AG08396 (cell line): ENCODE measurements around the gene PKD2L2.
"Not testable (repeated sequence)": the region's sequence is repeated elsewhere in the genome, so short reads cannot be mapped to it uniquely, and the experiment has no call there.

Experiments used
- DNase-seq: peaks from one replicate; pipeline ENCODE4 v3.0.0; 2012; ENCODE audit warnings: low spot score, mixed read lengths

The PKD2L2 gene

DNA sequence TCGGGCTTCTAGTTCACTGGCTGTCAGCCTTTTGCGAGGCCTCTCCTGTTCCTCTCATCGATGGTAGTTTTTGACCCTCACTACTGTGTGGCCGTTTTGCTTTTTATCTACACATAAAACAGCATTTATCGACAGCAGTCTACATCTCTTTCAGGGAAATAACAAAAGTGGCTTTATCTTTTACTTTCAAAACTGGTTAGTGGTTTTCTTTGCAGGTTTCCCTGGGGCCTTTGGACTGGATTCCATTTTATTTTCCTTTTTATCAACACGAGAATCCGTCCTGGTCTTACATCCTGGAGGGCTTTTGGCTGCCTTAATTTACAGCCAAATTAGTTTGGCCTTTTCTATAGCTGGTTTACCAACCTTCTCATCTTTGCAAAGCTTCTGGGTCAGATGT lies 793 bp upstream of the PKD2L2 start:
- DNase-seq: no peak

DNA sequence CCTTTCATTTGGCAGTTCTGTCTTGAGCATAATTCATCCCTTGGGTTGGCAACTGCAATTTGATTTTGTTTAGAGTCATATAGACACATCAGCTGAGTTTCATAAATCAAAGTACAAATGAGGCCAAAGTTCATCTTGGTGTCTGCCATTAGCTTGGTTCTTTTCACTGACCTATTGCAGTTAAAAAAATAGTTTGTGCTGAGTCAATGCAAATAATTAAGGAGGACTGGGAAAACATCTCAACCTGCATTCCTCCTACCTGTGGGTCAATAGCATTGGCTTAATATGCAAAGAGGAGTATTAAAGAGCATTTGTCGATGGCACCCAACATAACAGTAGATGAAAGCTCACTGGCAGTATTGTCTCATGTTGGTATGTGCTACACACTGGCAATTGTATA lies 1.6 kb downstream of the PKD2L2 start:
- DNase-seq: no peak

DNA sequence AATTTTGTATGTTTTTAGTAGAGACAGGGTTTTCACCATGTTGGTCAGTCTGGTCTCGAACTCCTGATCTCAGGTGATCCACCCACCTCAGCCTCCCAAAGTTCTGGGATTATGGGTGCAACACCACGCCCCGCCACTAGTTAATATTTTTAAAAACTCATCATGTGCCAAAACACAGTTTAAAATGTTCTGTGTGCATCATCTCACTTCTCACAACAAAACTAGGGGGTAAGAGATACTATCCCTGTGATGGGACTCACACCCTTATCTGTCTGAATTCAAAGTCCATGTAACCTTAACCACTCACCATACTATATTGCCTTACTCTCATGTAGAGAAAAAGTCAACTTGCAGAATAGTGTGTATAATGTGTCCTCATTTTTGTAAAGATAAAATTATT lies 2.6 kb downstream of the PKD2L2 start:
- no peak for DNase-seq

DNA sequence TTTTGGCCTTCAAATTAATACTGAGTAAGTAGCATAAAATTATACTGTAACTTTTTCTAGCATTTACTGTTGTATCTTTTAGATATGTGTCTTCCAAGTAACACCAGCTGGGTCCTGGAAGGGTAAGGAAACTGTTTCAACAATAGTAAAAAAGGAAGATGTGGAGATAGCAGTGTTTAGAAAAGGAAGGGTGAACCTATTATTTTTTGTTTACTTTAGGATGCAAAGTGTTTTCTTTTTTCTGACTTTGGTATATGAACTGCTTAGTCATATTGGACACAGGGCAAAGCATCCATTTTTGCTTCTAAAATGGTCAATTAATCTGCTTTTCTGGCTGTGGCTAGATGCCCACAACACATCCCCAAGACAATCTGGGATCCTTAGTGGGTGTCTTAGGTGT lies 5.3 kb downstream of the PKD2L2 start:
- DNase-seq: no peak

DNA sequence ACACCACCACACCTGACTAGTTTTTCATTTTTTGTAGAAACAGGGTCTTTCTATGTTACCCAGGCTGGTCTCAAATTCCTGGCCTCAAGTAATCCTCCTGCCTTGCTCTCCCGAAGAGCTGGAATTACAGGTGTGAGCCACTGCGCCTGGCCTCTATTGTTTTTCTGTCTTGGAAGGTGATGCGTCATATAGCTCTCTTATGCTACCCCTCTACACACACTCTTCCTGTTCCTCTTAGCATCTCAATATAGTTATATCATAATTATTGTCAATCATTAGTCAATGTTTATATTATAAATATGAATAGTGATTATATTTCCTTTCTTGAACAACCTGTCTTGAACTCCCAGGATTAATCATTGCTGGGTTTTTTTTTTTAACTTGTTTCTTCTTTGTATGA lies 7.3 kb downstream of the PKD2L2 start:
- DNase-seq: no peak

DNA sequence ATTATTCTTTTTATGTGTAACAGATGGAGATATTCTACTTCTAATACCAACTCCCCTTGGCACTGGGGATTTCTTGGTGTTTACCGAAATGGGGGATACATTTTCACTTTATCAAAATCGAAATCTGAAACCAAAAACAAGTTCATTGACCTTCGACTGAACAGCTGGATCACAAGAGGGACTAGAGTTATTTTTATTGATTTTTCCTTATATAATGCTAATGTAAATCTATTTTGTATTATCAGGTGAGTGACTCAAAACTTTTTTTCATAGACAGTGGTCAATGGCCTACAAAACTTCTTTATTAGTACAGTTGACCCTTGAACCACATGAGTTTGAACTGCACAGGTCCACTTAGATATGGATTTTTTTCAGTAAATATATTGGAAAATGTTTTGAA lies 10.2 kb downstream of the PKD2L2 start:
- no peak for DNase-seq

DNA sequence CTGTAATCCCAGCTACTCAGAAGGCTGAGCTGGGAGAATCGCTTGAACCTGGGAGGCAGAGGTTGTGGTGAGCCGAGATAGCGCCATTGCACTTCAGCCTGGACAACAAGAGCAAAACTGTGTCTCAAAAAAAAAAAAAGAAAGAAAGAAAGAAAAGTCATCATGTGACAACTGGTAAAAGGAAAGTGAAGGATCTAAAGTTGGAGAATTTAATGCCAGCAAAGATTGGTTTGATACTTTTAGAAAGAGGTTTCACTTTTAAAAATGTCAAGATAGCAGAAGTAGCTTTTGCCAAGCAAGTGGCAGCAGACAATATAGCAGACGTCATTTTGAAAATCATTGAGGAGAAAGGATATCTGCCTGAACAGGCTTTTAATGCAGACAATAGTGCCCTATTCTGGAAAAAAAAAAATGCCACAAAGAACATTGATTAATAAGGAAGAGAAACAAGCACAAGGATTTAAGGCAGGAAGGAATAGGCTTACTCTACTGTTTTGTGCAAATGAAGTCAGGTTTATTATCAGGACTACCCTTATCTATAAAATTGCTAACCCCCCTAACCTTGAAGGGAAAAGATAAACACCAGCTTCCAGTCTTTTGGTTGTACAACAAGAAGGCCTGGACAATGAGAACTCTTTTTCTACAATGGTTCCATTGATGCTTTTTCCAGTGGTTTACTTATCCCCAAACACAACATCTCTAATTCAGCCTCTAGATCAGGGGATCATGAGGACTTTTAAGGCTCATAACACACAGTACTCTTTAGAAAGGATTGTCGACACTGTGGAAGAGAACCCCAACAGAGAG lies 12.0 kb downstream of the PKD2L2 start:
- DNase-seq: no peak

DNA sequence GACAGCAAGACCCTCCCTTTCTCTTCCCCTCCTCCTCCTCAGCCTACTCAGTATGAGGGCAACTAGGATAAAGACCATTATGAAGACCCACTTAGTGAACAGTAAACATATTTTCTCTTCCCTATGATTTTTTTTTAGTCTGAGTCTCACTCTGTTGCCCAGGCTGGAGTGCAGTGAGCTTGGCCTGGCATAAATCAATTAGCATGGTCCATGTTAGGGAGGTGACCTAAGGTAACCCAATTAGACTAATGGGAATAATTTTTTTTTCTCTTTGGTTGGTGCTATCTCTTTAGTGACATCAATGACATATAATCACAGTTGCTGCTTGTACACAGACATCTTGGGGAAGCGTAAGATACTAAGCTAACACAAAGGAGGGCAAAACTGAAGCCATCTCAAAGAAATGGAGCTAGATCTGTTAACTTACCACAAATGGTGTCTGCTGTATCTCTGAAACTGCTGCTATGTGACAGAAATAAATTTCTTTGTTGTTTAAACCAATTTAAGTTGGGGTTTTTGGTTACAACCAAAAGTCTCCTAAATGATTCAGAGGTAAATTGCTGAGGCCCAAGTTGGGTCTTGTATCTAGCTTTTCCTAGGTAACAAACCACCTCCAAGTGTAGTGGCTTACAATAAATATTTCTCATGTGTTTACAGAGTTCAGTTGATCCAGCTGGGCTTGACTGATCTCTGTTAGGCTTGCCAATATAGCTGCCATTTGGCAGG lies 13.3 kb downstream of the PKD2L2 start:
- no peak for DNase-seq

DNA sequence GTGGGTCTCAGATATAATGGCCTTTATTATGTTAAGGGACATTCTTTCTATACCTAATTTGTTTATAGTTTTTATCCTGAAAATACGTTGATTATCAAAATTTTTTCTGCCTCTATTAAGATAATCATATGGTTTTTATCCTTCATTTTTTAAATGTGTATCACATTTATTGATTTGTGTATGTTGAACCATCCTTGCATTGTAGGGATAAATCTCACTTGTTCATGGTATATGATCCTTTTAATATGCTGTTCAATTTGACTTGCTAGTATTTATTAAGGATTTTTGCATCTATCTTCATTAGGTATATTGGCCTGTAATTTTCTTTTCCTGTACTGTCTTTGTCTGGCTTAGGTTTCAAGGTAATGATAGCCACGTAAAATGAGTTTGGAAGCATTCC lies 25.5 kb downstream of the PKD2L2 start:
- DNase-seq: no peak

DNA sequence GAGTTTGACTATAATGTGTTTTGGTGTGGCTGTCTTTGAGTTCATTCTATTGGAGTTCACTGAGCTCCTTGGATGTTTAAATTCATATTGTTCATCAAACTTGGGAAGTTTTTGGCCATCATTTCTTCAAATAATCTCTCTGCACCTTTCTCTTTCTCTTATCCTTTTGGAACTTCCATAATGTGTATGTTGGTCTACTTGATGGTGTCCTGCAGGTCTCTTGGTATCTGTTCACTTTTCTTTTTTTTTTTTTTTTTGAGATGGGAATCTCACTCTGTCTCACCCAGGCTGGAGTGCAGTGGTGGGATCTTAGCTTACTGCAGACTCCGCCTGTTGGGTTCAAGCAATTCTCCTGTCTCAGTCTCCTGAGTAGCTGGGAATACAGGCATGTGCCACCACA lies 27.7 kb downstream of the PKD2L2 start:
- no peak for DNase-seq

DNA sequence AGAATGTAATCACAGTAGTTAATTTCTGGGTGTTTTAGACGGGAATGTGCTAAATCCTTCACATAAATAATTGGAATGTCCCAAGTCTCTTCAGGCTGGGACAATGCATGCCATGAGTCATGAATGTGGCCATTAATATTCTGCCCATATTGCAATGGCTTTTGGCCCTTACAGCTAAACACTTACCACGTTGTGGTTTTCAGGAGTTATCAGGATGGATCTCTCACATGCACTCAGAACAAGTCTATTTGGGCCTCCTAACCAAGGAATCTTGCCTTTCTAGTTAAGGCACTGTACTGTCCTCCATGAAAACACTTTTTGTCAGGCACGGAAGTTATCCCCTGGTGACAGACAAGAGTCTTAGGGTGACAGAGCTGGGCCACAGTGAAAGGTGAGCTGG lies 32.7 kb downstream of the PKD2L2 start:
- no peak for DNase-seq

DNA sequence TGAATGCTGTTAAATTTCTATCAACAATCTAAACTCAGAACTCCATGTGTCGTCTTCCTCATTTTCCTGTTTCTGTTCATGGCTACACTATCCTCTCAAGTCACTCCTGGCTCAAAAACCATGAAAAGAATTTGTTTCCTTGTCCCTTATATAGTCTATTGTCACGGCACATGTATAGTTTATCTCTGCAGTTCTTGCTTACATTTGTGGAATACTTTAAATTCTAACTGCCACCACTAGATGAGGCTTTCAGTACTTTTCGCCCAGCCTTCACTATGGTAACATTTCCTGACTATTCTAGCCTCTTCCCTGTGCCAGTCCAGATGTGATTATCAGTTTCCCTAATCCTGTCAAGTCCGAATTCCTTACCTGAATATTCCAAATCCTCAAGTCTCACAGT lies 34.6 kb downstream of the PKD2L2 start:
- DNase-seq: peak; percentile 28

DNA sequence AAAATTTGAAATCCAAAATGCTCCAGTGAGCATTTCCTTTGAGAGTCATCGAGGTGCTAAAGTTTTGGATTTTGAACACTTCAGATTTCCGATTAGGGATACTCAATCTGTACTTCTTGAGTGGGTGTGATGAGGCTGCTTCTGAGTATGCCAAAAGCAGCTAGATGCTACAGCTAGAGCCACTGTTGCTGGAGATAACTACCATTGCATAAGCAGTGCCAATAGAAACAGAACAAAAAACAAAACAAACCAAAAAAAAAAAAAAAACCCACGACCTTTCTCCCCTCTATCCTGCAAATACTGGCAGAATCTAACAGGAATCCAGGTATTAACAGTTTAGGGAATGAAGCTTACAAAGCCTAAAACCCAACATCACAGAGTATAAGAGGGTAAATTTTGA lies 43.5 kb downstream of the PKD2L2 start:
- DNase-seq: no peak

DNA sequence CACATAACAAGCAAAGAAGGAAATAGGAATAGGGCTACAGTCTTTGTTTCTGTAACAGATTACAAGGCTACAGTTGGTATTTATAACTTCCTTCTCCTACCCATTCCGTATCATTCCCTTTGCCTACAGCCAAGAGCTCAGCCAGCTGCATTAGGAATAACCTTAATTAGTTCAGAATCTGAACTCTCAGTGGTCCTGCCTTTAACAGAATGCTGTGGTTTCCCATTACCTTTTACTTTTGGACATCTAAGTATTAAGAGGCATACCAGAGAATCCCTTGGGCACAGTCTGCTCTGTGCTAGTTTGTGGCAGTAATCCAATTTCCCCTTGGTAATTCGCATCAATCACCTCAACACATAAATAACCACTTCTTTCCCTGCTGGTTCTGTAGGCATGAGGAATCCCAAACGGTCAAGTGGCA lies 44.2 kb downstream of the PKD2L2 start:
- DNase-seq: peak; percentile 5

DNA sequence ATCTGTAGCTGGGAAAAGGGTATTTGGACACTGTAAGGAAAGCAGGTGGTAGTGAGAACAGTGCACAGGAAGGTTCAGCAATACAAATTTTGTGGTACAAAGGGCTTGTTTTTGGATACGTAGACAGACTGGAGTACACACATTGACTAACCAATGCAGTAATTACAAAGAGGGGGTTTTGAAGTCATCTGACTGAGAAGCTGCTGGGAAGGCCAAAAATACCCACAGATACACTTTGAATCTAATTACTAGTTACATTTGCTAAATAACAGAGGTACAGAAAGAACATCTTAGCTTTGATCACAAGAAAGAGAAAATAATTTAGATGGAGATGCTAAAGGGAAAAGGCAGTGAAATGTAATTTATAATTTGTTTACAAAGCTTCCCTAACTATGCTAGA lies 45.9 kb downstream of the PKD2L2 start:
- no peak for DNase-seq

DNA sequence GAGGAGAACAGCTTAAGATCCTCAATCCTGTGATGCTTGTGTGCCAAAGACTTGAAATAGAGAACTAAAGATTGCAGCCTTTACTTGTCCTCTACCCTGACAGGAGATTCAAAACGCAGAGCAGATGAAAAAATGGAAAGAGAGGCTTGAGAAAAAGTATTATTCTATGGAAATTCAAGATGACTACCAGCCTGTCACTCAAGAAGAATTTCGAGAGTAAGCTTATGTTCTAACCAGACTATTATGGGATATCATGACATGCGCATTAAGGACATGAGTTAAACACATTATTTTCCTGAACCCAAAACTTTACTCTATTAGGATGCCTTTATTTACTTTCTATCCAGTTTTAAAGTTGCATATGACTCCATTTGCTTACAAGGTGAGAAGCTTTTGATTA lies 46.4 kb downstream of the PKD2L2 start:
- no peak for DNase-seq

DNA sequence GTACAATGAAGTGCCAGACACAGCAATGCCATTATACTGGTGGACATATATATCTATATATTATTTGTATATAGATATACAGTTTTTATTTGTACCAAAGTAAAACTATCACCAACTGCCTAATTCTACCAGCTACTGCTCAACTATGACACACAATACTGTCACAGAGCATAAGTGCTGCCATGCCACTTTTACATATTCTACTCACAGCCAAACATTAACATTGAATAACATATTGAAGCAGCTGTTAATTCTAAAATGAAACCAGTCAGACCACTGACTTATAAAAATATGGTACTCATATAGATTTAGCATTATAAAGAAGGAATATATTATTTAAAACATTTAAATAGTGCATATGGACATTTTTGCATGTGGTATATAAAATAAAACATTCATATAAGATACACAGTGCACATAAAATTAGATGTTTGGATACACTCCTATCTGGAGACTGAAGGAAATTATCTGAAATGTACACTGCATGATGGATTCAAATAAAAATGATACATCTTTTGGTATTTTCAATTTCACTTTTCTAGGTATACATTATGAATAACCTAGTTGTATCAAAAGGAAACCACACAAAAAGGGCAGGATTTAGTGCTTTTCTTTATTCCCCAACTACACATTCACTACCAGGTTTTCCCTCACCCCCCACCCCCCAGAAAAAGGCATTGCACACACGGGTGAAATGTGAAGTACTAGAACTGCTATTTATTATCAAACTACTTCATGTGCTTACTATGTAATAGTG lies 48.9 kb downstream of the PKD2L2 start:
- DNase-seq: no peak

DNA sequence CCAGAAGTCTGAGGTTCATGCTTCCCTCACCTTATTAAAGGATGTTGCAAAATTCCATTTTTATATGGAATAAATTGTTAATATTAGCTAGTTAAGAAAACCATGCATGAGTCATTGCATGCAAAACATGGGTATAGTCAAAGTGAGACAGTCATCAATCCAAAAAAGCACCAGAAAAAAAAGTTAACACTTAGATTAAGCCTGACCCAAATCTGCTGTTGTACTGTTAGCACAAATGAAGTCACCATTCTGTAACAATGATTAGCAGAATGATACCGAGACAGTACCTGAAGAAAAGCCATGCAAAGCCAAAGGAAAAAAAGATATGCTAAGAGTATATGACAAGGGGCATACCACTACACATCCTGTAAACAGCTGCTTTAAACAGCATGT lies 49.5 kb downstream of the PKD2L2 start:
- DNase-seq: no peak

DNA sequence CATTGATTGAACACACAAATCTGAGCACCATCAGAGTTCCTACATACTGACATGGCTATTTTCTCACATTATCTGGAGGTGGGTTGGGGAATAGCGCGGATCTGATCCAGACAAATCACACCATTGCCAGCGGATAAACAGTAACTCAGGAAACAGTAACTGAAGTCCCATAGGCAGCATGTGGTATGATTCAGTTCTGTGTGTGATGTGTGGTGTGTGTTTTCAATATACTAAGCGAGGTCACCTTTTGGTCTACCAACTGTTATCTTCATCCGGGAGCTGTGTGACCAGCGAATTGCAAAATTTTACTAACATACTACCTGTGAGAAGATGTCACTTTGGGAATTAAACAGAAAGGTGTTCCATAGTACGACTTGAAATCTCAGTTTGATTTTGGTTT lies 50.1 kb downstream of the PKD2L2 start:
- DNase-seq: no peak

DNA sequence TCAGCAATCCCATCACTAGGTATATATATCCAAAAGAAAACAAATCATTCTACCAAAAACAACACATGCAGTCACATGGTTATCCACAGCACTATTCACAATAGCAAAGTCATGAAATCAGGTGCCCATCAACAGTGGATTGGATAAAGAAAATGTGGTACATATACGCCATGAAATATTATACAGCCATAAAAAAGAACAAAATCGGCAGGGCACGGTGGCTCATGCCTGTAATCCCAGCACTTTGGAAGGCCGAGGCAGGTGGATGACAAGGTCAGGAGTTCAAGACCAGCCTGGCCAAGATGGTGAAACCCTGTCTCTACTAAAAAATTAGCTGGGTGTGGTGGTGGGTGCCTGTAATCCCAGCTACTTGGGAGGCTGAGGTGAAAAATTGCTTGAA lies 55.0 kb downstream of the PKD2L2 start:
- DNase-seq: not testable (repeated sequence)

DNA sequence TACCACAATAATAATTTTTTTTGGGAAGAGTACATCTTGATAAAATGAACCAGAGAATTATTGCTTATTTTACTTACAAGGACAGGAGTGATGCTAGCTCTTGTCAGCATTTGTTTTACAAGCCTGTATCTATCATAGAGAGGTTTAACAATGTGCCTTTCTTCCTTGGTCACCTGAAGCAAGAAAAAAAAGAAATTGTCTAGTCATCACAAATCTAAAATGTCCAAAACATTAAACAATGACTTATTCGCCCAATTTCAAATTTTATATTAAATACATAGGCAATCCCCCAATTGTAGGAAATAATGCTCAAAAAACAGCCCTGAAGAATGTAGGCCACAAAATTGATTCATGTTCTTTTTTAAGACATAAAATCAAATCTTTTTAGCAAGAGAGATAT lies 56.6 kb downstream of the PKD2L2 start:
- no peak for DNase-seq

DNA sequence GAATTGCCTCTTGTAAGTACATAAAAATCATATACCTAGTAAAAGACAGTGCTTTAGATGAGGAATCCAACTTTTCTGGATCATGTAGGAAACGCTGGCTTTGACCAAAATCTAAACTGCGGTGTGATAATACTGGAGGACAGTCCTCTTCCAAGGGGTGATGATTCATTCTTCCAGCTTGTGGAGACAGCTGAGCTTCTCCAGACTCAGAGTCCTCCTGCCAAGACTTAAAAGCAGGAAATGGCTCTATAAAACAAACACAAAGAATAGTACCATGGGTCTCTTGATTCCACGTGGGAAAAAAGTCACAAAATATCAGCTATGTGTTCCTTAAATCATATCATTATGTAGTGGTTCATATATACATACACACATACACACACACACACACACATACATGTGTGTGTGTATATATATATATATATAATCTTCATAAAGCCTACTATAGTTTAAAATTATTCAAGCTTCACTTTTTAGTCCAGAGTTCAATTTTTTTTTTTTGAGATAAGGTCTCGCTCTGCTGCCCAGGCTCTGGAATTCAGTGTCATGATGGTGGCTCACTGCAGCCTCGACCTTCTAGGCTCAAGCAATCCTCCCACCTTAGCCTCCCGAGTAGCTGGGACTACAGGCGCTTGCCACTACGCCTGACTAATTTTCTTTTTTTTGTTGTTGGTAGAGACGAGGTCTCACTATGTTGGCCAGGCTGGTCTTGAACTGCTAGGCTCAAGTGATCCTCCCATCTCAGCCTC lies 65.0 kb downstream of the PKD2L2 start:
- peak; percentile 74 for DNase-seq
